Fibroblast of skin of abdomen (primary cell): ENCODE measurements around the gene STK25.
"Not testable (repeated sequence)": the region's sequence is repeated elsewhere in the genome, so short reads cannot be mapped to it uniquely, and the experiment has no call there.

Experiments used
- DNase-seq: peaks from one replicate; pipeline ENCODE4 v3.0.0-alpha.2; 2013

Gene STK25

DNA sequence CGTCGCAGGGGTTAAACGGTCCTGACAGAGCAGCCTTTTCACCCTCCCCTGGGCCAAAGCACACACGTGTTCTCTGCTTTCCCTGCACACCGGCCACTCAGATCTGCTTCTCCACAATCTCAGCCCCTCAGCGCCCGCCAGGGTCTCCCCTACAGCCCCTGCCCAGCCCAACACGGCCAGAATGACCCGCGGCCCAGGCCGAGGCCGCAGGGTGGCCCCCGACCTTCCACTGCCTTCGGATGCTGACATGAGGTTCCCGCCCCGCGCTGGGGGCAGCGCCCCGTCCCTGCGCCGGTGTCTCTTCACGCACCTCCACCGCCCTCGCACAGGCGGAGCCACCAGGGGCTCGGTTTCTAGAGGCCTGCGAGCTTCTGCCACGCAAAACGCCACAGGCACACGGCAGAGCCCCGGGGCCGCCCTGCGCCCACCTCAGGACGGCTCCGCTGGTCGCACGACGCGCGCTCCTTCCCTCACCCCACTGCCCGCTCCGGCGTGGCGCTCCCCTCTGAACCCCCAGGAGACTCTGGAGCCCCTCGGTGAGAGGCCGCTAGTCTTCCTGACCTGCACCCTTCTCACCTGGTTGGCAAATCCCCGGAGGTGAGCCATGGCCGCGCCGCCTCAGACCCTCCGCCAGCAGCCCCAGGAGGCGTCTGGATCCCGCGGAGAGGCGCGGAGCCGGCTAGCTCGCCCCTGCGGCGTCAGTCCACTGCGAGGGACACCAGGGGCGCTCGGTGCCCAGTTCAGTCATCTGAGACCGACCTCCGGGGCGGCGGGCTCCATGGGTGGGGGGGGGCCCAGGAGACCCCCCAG lies 749 bp downstream of the STK25 start:
- DNase-seq = peak; percentile 34

- no peak for DNase-seq
Measured at GRCh38 chr2:241506793-241507429, 1.5 kb downstream of the STK25 start.

- not testable (repeated sequence) for DNase-seq
Measured at GRCh38 chr2:241506317-241506716, 2.1 kb downstream of the STK25 start.

DNA sequence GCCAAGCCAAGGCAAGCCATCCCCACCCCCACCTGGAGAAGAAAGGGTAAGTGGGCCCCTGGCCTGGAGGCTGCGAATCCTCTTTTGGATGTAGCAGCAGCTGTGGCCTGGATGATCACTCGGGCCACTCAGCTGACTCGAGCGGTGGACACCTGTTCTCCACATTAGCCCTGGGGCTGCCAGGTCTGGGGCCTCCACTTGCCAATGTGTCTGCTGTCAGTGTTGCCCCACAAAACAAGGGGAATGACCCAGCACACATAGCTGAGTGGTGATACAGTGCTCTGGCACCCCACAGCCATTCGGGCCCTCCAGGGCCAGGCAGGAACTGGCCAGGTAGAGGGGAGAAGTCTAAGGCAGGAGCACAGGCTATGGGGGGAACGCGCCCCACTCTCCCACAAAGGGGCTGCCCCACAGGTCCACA lies 2.6 kb downstream of the STK25 start:
- no peak for DNase-seq

DNA sequence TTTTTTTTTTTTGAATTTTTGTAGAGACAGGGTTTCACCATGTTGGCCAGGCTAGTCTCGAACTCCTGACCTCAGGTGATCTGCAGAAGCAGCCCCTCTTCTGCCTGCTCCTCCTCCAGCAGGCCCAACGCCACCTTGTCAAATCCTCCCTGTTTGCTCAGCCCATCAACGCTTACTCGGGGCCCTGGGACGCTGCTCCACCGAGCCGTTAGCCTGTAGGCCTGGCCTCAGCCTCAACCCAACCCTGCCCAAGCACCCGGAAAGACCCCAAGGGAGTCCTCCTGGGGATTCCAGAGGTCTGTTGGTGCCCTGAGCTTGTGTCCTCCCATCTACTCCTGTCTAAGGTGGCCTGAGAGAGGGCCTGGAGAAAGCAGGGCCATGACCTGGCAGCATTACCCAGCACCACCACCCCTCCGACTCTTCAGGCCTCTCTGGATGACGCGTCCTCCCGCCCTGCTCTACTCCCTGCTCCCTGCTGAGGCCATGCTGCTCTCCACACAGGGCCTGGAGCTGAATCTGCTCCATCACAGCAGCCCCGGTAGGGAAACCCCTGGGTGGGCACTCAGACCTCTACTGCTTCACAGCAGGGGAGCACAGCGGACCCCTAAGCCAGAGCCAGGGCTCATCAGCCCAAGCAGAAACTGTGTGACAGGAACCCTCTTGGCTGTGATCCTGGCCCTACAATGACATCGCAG lies 3.2 kb downstream of the STK25 start:
- no peak for DNase-seq

GRCh38 chr2:241503776-241504392 lies 4.5 kb downstream of the STK25 start:
- no peak for DNase-seq

DNA sequence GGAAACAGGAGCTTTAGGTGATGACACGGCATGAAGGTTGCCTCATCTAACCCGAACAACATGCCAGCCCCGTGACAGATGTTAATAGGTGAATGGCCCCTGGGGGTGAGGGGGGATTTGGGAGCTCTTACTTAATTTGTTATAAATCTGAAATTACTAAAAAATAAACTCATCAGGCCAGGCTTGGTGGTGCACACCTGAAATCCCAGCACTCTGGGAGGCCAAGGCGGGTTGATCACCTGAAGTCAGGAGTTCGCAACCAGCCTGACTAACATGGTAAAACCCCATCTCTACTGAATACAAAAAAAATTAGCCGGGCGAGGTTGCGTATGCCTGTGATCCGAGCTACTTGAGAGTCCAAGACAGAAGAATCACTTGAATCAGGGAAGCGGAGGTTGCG lies 6.1 kb downstream of the STK25 start:
- DNase-seq = no peak

DNA sequence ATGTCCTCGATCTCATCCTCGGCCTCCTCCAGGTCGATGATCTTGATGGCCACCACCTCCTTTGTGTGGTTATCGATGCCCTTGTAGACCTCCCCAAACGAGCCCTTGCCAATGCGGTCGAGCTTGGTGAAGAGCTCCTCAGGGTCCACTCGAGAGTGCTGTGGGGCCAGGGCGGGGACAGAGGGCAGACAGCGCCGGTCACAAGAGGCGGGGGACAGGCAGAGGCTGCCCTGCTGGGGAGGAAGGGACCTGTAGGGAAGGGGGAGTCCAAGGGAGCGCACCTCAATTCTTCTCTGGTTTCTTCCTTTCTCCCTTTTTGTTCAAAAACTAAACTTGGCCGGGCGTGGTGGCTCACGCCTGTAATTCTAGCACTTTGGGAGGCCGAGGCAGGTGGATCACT lies 6.8 kb downstream of the STK25 start:
- no peak for DNase-seq

DNA sequence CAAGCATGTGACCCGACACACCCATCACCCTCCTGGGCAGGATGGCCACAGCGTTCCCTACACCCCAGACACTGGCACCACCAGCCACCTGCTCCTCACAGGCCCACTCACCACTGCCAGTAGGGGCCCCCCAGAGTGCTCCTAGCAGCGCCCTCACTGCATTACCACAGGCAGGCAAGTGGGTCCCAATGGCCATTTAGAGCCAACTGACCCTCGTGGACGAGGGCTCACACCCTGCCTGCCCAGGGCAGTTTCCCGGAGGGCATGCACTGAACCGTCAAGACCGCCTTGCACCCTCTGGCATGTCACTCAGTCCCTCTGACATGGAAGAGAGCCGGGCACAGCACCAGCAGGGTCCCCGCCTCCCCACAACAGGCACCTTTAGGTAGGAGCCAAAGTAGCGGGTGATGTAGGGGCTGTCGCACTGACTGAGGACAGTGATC lies 7.3 kb downstream of the STK25 start:
- no peak for DNase-seq

DNA sequence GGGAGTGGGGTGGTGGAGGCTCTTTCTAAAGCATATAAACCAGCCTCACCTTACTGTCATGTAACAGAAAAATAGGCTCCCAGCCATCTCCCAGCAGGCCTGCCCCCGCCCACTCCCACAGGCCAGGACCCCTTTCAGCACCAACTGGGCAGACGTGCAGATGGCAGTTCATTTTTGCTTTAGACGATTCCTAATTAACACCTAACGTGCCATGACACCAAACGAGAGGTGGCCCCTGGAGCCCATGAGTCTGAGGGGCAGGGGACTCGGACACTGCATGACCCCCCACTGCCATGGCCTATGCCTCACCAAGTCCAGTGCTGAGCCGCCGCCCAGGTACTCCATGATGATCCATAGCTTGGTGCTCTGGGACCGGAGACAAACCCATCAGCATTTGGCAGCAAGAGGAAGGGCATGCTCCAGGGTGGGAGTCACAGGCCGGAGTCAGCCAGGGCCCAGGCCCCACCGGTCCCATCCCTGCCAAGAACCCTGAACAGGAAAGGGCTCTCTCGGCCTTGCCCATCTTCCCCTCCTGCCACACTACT lies 7.9 kb downstream of the STK25 start:
- no peak for DNase-seq

DNA sequence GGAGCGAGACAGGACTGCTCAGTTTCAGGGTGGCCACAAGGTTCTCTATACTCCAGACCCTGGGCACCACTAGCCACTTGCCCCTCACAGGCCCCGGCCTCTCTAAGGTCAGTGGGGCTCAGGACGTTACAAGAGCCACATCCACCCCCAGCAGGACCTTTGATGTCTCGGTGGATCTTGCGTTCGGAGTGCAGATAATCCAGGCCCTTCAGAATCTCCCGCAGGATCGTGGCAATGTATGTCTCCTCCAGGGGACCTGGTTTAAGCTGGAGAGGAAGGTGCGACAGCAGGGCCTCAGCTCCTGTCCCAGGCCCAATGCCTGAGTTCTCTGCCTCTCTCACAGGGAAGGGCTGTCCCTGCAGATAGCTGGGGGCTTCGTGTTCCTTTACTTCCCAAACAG lies 8.4 kb downstream of the STK25 start:
- DNase-seq = no peak

GRCh38 chr2:241499146-241499965 lies 9.0 kb downstream of the STK25 start:
- DNase-seq = no peak

DNA sequence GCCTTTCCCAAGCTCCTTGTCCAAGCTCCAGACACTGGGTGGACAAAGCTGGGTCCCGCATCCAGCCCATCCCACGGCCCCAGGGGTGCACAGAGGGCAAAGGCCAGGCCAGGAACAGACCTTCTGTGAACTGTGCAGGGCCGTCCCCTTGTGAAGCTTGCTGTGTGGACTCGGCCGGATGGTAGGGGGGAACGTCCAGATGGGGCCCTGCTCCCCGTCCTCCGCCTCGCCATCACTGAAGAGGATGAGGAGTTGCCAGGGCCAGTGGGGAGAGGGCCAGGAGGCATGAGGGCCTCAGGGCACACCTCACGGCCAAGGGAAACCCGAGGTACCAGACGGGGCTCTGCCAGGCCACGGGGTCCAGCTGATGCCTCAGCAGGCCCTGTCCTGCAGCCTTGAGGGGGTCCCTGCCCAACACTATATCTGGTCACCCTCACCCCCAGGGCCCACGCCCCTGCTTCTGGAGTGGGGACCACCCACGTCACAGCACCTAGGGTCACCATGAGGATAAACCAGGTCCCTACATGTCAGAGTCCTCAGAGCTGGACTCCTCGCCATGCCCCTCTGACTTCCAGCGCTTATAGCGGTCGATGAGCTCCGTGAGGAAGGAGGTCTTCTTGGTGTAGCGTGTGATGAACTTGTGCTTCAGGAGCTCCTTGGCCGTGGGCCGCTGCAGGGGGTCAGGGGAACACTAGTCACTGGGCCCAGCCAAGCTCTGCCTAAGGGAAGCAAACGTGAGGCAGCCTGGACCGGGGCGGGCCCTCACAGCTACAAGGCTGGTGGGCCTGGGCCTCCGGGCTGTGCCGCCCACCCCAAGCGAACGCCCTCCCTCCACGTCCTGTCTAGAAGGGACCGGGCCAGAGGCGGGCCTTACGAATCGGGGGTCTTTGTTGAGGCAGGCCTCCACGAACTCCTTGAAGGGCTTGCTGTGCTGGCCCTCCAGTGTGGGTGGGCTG lies 10.0 kb downstream of the STK25 start:
- no peak for DNase-seq

GRCh38 chr2:241496904-241497877 lies 11.2 kb downstream of the STK25 start:
- DNase-seq = no peak

DNA sequence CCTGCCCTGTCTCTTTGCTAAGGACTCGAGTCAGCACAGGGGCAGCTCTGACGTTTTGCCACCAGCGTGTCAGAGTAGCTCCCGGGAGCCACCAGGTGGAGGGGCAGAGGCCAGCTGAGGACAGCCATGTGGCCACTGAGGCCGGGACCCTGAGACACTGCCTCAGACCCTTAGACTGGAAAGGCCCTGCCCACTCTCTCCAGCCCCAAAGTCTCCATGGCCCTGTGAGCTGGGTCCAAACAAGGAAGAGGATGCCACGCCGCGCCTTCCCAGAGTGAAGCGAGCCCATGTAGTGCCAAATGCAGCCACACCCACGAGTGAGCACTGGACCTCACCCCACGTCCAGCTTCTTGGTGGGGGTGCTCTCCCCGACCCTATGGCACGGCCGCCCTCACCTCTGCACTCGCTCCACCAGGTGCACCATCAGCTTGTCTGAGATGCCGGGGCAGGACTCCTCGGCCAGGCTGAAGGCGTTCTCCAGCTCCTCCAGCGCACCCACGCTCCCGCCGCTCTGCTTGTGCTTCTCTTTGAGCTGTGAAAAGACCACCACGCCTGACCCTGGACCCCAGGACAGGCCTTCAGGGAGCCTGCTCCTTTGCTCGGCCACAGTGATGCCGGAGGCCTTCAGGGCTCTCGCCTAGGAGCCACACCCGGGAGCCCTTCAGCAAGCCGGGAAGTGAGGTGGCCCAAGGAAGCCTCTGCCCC lies 12.2 kb downstream of the STK25 start:
- DNase-seq = no peak

- DNase-seq = no peak
Measured at GRCh38 chr2:241495172-241496002, 13.0 kb downstream of the STK25 start.

GRCh38 chr2:241494311-241494908 lies 14.0 kb downstream of the STK25 start:
- no peak for DNase-seq
